ENCODE data around the gene SLC44A3. TPM values are rescaled to one million over a fixed set of nuclear protein-coding genes. Genes with fewer than 3 reads are reported as not detected.
A peak's percentile ranks its signal among the peaks of the same experiment; 100 is the strongest.

SLC44A3 gene
- total and polyA plus RNA-seq, 2 of the 13 experiments (the other 11 are each of a cell fraction or from before 2014, with no cell fraction given), result 6.8 to 14.1 TPM

- TF ChIP-seq ZNF567 (CRISPR knock-in tag; IDR thresholded peaks at IDR 0.05; ENCODE audit: borderline replicate concordance) (no peak), WIZ (CRISPR knock-in tag; IDR thresholded peaks at IDR 0.05) (no peak), REXO4 (CRISPR knock-in tag; IDR thresholded peaks at IDR 0.05; ENCODE audit: borderline replicate concordance) (no peak), ZNF580 (CRISPR knock-in tag; IDR thresholded peaks at IDR 0.05; ENCODE audit: borderline replicate concordance, low read depth) (no peak), CENPBD1 (CRISPR knock-in tag; IDR thresholded peaks at IDR 0.05; ENCODE audit: borderline replicate concordance, low read depth) (no peak), HDAC1 (CRISPR knock-in tag; IDR thresholded peaks at IDR 0.05) (0 out of 2 replicates have a peak, but pooled peaks have one; percentile 17), HNRNPH1 (optimal IDR thresholded peaks at IDR 0.05; ENCODE audit: low read depth, low read length) (no peak), ZSCAN25 (CRISPR knock-in tag; IDR thresholded peaks at IDR 0.05) (no peak), PAF1 (CRISPR knock-in tag; IDR thresholded peaks at IDR 0.05) (no peak), ZNF235 (CRISPR knock-in tag; IDR thresholded peaks at IDR 0.05; ENCODE audit: borderline replicate concordance) (no peak), USF2 (IDR thresholded peaks at IDR 0.05; ENCODE audit: low read depth, low read length) (no peak), USF2 (CRISPR knock-in tag; IDR thresholded peaks at IDR 0.05; ENCODE audit: borderline replicate concordance) (no peak), ZNF570 (CRISPR knock-in tag; IDR thresholded peaks at IDR 0.05; ENCODE audit: borderline replicate concordance) (no peak), NFATC3 (CRISPR knock-in tag; IDR thresholded peaks at IDR 0.05) (no peak), XRCC5 (optimal IDR thresholded peaks at IDR 0.05; ENCODE audit: low read length) (no peak), ZFP36L2 (CRISPR knock-in tag; IDR thresholded peaks at IDR 0.05) (no peak), MAX (IDR thresholded peaks at IDR 0.05) (no peak), GATAD2A (CRISPR knock-in tag; IDR thresholded peaks at IDR 0.05) (peak; percentile 69), ZNF136 (CRISPR knock-in tag; IDR thresholded peaks at IDR 0.05; ENCODE audit: low read depth) (no peak), TFAP4 (IDR thresholded peaks at IDR 0.05; ENCODE audit: borderline replicate concordance, low read depth) (no peak), ZNF878 (CRISPR knock-in tag; IDR thresholded peaks at IDR 0.05) (no peak), ZNF205 (CRISPR knock-in tag; IDR thresholded peaks at IDR 0.05) (no peak), CREB3 (CRISPR knock-in tag; IDR thresholded peaks at IDR 0.05) (no peak), ZNF451 (CRISPR knock-in tag; IDR thresholded peaks at IDR 0.05) (no peak), ZC3H13 (CRISPR knock-in tag; IDR thresholded peaks at IDR 0.05) (no peak), NFE2 (CRISPR knock-in tag; IDR thresholded peaks at IDR 0.05) (no peak), SRSF9 (IDR thresholded peaks at IDR 0.05; ENCODE audit: borderline replicate concordance, insufficient read depth, low read depth, low read length, poor library complexity, severe bottlenecking) (no peak)
Measured at GRCh38 chr1:94807742-94808491, 12.2 kb upstream of the SLC44A3 start (continued).

Data from HepG2 (cell line).